ENCODE data around the gene FYN. TPM values are rescaled to one million over a fixed set of nuclear protein-coding genes. Genes with fewer than 3 reads are reported as not detected.

FYN gene
- total and polyA plus RNA-seq, 2 of the 4 experiments (the other 2 are of a cell fraction), result 30.8 to 36.4 TPM

- TF ChIP-seq CHD1 (IDR thresholded peaks at IDR 0.05; ENCODE audit: low read depth, low read length), result no peak
- TF ChIP-seq MAFK (IDR thresholded peaks at IDR 0.05; ENCODE audit: low read depth, low read length), result no peak
- TF ChIP-seq RFX5 (IDR thresholded peaks at IDR 0.05; ENCODE audit: low read depth, low read length), result no peak
- no peak for TF ChIP-seq BHLHE40 (IDR thresholded peaks at IDR 0.05; ENCODE audit: low read depth, low read length)
- TF ChIP-seq, protein P1, sequence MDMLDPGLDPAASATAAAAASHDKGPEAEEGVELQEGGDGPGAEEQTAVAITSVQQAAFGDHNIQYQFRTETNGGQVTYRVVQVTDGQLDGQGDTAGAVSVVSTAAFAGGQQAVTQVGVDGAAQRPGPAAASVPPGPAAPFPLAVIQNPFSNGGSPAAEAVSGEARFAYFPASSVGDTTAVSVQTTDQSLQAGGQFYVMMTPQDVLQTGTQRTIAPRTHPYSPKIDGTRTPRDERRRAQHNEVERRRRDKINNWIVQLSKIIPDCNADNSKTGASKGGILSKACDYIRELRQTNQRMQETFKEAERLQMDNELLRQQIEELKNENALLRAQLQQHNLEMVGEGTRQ (IDR thresholded peaks at IDR 0.05; ENCODE audit: low read depth, low read length), result no peak
- TF ChIP-seq RCOR1 (IDR thresholded peaks at IDR 0.05; ENCODE audit: insufficient replicate concordance, low read length), result no peak
- TF ChIP-seq, protein P2, sequence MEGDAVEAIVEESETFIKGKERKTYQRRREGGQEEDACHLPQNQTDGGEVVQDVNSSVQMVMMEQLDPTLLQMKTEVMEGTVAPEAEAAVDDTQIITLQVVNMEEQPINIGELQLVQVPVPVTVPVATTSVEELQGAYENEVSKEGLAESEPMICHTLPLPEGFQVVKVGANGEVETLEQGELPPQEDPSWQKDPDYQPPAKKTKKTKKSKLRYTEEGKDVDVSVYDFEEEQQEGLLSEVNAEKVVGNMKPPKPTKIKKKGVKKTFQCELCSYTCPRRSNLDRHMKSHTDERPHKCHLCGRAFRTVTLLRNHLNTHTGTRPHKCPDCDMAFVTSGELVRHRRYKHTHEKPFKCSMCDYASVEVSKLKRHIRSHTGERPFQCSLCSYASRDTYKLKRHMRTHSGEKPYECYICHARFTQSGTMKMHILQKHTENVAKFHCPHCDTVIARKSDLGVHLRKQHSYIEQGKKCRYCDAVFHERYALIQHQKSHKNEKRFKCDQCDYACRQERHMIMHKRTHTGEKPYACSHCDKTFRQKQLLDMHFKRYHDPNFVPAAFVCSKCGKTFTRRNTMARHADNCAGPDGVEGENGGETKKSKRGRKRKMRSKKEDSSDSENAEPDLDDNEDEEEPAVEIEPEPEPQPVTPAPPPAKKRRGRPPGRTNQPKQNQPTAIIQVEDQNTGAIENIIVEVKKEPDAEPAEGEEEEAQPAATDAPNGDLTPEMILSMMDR (conservative IDR thresholded peaks at IDR 0.05; ENCODE audit: low read depth, low read length), result no peak
- BruUV-seq (replicated peaks), result no TSS peak
These were observed 112.0 kb downstream of the FYN start for GRCh38 chr6:111761212-111761611.

More at GRCh38 chr6:111761212-111761611, 112.0 kb downstream of the FYN start:
- dilution Hi-C loops (cut with HindIII; ENCODE audit: low sequenced_read_pairs, unreplicated experiment), result no loop called here
- in situ Hi-C loops (cut with MboI; ENCODE audit: low sequenced_read_pairs), result no loop called here
- Histone ChIP-seq H3K9me3 (ENCODE audit: control insufficient read depth, insufficient read depth, low read length) (no peaks in the 10 kb centered on the region), H2AK9ac (replicated peaks; ENCODE audit: low read depth, low read length, poor library complexity) (no peak overlapping the region), H4K91ac (ENCODE audit: insufficient read depth, low read depth, low read length) (peak overlapping the region; percentile 87), H4K8ac (ENCODE audit: low read depth in 2 of 2, low read length in 2 of 2) (peak overlapping the region in 1 of 2 experiments; percentile 57; a peak in 2 of 4 replicates), H2AFZ (replicated peaks; ENCODE audit: low read length, poor library complexity) (no peak overlapping the region), H3K4me2 (ENCODE audit: low read depth, low read length) (no peak overlapping the region), H3K36me3 (ENCODE audit: control insufficient read depth, insufficient read depth, low read length) (no peaks in the 10 kb centered on the region), H3K27me3 (ENCODE audit: control insufficient read depth, insufficient read depth, low read length) (no peaks in the 10 kb centered on the region), H3K23ac (ENCODE audit: low read depth, low read length) (0 out of 2 replicates have a peak overlapping the region, but pooled peaks have one; percentile 27), H3K27ac (ENCODE audit: insufficient read depth, low read length) (no peak overlapping the region), H3K9ac (ENCODE audit: low read depth, low read length) (no peak overlapping the region), H2BK120ac (ENCODE audit: low read depth, low read length) (peak overlapping the region; percentile 16; the same call in 1 of the 2 replicates), H3K56ac (ENCODE audit: extremely low read depth, insufficient read depth, low read length) (no peak overlapping the region), H3K4me3 (ENCODE audit: insufficient read depth, low read depth, low read length) (no peak overlapping the region), H2BK20ac (ENCODE audit: low read depth, low read length) (peak overlapping the region; percentile 39), H4K5ac (ENCODE audit: low read depth, low read length) (peak overlapping the region; percentile 19; the same call in 1 of the 2 replicates), H3K4me1 (ENCODE audit: control insufficient read depth, insufficient read depth, low read length) (peaks cover 45% of the 10 kb centered on the region), H3K9me1 (ENCODE audit: insufficient read depth, low read length) (peaks cover 12% of the 10 kb centered on the region), H2BK5ac (ENCODE audit: low read depth, low read length, poor library complexity, severe bottlenecking) (no peak overlapping the region), H3K4ac (ENCODE audit: low read depth, low read length) (peak overlapping the region; percentile 48; the same call in 1 of the 2 replicates), H3K18ac (ENCODE audit: low read depth, low read length) (peak overlapping the region; percentile 42; the same call in 1 of the 2 replicates), H2AK5ac (ENCODE audit: low read depth, low read length) (peak overlapping the region; percentile 80; the same call in 1 of the 2 replicates), H3K14ac (replicated peaks; ENCODE audit: low read depth, low read length) (0 out of 2 replicates have a peak overlapping the region, but pooled peaks have one; percentile 21), H4K20me1 (ENCODE audit: insufficient read depth, low read length) (0 out of 2 replicates have a peak, but pooled peaks cover 3% of the 10 kb centered on the region), H2BK15ac (ENCODE audit: low read depth, low read length) (peak overlapping the region; percentile 51; the same call in 1 of the 3 replicates), H3K79me1 (ENCODE audit: low read depth in 1 of 2, low read length in 2 of 2) (peaks cover 23 to 44% of the 10 kb centered on the region in 2 experiments)
- 100% methylated on average over 2 of the region's 2 CpGs; no CpG with 5 or more reads in 1 of the 2 experiments for WGBS, 2 experiments (ENCODE audit: extremely low coverage in 2 of 2, insufficient read length in 1 of 2)
- no peak for ATAC-seq (ENCODE audit: low read depth)
- DNase-seq, result no peak
- POLR2A ChIA-PET (ENCODE audit: unreplicated experiment), result interaction anchor here (0.6 kb wide), 1 partner anchor 1930 kb away, joined by 3 read pairs; no protein-coding TSS in a partner anchor
- intact Hi-C loops (cut with micrococcal nuclease), result no loop called here
- CTCF ChIA-PET, result interaction anchor here (0.8 kb wide), 1 partner anchor 13 kb away, joined by 3 read pairs; no protein-coding TSS in a partner anchor

All from IMR-90 (cell line).